Activated CD4-positive, alpha-beta T cell treated with anti-CD3 and anti-CD28 coated beads, Interleukin-2, amount 50 U/mL, for 4 hours (primary cell): ENCODE measurements around the gene NUDT2.
A peak's percentile ranks its signal among the peaks of the same experiment; 100 is the strongest.

Experiments
- DNase-seq, 2 experiments: peaks; one replicate each; pipeline ENCODE4 v3.0.0-alpha.2; 2020

The NUDT2 gene

DNA sequence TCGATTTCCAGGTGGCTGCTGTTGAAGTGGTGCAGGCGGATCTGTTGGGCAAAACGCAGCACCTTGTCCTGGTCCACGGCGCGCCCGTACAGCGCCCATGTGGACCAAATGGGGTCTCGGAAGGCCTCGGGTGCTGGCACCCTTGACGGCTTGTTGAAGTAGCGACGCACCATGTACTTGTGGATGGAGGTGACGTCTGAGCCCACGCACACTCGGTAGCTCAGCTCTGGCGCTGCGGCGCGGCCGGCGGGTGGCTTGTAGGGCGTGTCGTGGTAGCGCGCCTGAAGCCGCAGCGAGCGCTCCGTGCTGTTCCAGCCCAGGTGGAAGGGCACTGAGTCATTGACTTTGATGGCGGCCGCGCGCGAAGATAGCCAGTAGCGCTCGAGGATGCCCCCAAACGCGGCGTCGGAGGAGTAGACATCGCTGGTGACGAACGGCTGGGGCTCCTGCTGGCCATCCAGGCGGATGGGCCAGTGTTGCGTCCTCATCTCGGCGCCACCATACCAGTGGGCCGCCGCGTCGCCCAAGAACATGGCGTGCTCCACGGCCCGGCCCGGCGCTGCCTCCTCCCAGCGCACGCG lies 42.6 kb downstream of the NUDT2 start:
- no peak for DNase-seq

DNA sequence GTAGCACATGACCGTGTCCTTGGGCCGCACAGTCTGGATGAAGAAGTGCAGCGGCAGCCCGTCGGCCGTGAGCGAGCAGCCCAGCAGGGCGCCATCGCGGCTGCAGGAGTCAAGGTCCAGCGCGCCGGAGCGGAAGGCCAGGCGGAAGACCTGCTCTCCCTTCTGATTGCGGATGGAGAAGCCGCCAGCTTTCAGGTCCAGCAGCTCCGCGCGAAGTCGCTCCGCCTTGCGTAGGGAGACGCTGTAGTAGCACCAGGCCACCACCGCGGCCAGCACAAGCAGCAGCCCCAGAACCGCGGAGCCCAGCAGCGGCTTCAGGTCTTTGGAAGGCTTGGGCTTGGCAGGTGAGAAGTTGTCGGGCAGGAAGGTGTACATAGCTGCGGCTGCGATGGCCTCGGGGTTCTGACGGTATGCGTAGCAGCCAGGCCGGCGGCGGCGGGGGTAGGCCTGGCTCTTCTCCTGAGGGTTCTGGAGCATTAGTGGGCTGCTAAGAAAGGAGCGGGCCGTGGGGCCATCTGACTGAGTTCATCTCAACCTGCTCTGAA lies 43.2 kb downstream of the NUDT2 start:
- DNase-seq = no peak

DNA sequence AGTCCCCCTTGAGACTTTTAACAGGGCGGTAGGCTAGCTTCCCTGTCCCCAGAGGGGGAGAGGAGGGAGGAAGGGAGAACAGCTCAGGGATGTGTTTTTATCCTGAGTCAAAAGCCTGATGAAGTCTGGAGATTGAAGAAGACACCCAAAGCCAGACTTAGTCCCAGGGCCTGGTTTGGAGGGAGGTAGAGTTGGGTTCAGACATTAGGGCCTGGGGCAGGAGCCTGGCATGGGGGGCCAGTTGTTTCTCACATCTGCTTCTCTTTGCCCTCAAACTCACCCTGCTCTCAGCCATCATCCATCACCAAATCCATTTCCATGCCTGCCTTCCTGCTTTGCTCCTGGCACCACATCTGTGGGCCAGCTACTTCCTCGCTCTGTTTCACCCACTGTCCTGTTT lies 44.4 kb downstream of the NUDT2 start:
- no peak for DNase-seq

DNA sequence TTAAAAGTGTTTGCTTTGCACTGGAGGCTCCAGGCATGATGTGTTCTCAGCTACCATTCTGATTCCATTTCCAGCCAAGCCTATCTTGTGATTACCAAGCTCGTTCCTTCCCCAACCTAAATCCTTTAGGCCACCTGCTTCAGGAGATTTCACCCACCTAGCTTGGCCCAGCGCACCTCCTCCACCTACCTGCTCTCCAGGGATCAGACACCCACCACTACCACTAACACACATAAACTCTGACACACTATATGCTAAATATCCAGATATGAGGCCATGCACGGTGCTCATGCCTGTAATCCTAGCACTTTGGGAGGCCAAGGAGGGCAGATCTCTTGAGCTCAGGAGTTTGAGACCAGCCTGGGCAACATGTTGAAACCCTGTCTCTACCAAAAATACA lies 45.0 kb downstream of the NUDT2 start:
- no peak for DNase-seq

DNA sequence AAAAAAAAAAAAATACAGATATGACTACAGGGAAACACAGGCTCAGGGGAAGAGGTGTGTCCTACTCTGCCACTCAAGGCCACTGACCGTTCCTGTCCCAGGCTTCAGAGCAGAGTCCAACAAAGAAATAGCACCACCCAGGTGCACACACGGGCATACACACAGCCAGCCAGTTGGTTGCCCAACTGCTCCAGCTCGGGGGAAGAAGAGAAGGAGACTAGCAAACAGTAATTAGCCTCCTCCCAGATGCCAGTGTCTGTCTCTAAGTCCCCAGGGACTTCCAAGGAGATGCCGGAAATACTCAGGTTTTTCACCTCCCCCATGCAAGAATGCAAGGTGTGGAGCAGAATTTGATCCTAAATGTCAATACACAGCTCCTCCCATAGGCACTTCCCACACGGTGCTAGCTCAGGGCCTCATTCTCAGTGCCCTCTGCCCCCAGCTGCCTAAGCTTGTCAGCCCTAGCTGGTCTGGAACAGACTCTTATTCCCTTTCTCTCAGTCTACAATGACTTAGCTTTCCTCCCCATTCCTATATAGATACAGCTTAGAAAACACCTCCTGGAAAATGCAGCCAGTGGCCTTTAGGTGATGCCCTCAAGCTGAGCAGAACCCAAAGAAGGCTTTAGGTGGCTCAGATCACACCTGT lies 45.7 kb downstream of the NUDT2 start:
- DNase-seq = no peak

DNA sequence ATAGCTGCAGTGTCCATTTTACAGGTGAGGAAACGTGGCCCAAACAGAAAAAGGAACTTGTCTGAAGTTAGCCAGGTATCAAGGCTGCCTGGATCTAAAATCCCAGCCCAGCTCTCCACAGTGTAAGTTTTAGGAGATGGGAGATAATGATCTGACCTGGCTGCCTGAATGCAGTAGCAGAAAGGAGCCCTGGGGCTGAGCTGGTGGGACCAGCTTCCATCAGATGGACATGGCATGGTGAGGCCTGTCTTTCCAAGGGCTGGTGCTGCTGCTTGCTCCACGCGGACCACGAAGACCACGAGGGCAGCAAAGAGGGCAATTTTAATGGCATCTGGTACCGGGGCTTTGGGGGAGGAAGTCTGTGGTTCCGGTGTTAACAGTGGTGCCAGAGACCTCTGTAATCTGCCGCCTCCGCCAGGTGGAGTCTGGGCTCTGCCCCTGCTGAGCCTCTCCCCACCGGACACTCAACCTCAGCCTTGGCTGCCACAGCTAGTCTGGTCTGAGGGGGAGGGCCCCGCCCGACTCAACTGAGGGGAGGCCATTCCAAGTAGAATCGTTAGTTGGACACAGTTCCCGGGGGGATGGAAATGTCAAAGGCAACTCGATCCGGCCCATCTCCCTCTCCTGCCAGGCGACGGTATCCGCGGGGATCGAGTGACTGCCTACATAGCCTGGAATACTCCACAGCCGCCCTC lies 46.7 kb downstream of the NUDT2 start:
- peak; percentile 19 to 21 for DNase-seq

DNA sequence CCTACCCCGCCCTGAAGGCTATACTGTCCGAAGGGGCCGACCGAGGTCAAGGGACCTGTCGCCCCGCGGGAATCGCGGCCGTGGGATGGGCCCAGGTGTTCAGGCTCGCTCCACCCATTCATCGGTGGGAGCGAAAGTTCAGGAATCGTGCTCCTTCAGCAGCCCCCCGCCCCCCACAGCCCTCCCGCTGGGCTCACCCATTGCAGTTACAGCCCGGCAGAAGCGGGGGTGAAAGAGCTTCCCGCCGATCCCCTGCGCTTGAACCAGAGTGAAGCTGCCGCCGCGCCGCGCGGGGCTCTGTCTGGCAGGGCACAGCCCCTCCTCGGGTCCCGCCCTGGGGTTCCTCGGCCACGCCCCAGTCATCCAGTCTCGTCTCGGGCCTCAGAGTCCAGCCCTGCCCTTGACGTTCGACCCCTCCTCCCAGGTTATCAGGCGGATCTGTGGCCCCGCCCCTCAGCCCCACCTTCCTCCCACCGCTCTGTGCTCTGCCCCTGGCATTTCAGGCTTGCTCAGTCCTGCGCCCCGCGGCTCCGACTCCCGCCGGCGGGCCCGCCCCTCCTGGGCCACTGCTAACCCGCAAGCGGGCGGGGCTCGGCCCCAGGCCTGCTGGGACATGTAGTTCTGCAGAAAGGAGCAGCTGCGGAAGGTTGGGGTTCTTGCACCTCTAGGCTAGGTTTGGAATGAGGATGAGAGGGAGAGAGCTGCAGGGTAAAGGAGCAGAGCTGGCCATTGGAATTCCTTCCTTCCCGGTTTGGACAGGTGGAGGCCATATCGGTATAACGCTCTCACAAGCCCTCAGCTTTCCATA lies 47.4 kb downstream of the NUDT2 start, which contains the start of gene MYORG:
MYORG (minus strand) TSS at position 303 of the 808 bp plus-strand sequence. CDS start 3,955 bp downstream, outside the sequence.
- peak; percentile 96 for DNase-seq

DNA sequence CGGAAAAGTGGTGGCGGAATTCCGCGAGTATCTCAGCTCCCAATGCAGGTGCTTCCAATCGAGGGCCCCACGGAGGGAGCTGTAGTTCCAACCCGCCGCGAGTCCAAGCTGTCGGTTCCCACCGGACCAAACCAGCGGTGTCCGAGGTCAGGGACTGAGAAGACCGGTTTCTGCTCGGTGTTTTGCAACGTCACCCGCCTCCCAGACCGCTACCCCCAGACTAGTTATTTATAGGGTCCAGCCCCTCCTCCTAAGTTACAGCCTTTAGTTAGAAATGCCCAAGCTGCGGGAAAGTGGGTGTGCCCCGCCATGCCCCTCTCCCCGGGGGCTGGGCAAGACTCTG lies 48.0 kb downstream of the NUDT2 start:
- no peak for DNase-seq

DNA sequence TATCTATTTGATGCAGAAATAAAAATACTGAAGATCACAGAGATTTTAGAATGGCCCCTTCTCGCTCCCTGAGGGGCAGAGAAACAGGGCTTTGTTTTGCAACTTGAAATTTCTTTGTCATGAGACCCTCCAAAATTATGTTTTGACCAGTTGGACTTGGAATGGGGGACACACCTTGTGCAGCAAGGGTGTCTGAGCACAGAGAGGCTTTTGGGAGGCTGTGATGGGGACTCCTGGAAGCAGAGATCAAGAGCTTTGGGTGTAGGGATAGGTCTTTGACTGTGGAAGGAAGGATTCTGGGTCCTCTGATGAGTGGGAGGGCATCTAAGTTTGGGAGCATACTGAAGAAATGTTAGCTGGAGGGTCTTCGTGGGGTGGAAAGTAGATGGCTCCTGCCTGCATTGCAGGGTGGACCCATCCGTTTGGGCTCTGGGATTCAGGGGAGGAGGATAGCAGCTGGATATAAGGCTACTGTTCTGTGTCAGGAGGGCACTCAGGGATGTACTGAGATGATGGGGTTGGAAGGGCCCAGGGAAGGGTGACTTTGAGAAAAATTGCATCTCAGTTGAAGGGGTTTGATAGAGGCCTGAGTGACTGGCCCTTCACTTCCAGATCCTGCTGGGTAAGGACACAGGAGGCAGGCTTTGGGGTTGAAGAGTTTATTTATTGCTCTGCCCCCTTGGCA lies 49.1 kb downstream of the NUDT2 start:
- DNase-seq = no peak

DNA sequence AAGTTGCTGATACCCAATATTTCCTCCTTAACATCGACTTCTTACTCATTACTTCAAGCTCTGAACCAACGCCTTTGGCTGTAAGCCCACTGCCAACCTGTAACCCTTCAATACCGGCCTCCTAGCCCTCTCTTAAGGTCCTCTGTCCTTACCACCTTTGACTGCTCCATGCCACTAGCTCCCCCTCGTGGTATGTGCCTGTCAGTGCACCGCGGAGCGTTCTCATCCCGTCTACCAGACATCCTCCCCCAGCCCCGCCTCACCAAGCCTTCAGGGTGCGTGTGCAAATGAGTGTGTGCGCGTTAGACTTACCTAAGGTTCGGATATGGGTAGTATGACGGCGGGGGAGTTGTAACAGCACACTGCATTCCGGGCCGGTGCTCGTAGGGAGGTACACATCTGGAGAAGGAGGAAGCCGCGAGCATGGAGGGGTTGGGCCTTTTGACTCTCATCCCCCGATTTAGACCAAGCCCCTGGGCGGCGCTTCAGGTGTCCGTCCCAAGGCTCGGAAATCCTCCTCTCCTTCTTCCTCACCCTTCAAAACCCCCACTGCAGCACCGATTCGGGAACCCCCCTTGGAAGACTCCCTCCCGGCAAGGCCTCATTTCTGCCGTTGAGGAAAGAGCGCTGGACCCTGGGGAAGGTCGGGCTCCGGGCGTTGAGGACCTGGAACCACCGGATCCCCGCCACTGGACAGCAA lies 50.1 kb downstream of the NUDT2 start:
- DNase-seq = peak; percentile 89

DNA sequence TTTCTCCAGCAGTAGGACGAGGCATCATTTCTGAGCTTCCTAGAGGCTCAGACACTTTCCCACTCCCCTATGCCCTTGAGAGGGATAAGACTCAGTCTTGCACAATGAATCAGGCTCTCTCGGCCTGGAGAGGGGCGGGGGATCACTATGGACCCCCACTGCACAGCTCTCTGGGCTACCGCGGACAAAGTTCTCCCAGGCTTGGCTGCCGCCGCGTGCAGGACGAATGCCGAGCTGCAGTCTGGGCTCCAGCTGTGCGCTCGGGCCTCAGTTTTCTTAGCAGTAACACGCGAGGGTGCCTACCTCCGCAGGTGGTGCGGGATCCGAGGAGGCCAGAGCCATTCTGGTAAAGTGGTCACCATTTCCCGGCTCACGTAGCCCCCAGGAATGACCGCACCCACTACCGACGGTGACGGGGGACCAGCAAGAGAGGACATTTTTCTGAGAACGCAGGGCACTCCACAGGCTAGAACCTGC lies 50.7 kb downstream of the NUDT2 start:
- no peak for DNase-seq

DNA sequence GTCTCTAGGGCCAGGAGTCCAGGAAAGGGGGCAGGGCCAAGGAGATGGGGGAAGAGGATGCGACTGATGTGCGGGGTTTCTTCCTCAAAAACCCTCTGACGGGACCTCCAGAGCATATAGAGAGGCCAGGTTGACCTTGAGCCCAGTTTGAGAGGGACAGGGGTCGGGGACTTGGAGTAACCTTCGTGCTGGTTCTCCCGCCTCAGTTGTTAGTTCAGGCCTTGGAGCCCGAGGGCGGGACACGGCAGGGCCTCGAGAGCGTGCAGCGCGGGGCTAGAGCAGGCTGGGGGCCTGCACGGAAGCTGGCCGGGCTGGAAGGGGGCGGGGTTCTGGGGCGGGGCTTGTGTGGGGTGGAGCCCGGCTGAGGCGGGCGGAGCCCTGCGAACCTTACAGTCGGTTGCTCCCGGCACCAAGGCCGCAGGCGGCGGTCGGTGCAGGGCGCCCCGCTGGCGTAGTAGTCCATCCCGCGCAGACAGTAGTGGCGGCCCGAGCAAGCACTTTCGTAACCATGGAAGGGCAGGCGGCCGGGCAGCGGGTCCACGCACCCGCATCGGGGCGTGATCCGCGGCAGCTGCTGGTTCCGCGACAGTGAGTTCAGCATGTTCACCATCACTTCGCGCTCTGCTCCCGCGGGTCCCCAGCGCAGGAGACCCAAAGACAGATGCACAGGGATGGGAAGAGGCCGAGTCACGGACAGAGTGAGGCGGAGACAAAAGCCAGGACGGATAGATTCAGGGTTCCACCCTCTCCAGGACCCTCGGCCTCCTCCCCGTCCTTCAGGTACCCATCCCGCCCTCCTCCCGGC lies 51.3 kb downstream of the NUDT2 start:
- peak; percentile 68 to 73 for DNase-seq

DNA sequence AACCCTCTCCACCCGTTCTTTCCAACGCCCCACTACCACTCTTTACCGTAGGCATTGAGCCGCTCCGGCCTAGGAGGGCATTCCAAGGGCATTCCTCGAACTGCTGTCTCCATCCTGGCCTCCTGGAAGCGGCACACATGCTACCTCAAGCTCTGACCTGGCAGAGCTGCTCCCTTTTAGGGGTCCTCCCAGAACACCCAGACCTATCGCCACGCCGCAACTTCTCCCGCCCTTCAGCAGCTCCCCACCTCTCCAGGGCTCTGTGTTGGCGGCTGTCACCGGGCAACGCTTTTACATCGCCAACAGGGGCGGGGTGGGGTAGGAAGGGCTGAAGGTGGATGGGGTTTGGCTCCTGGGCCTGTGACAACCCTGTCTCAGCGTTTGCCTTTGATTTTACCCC lies 52.0 kb downstream of the NUDT2 start:
- DNase-seq = no peak

DNA sequence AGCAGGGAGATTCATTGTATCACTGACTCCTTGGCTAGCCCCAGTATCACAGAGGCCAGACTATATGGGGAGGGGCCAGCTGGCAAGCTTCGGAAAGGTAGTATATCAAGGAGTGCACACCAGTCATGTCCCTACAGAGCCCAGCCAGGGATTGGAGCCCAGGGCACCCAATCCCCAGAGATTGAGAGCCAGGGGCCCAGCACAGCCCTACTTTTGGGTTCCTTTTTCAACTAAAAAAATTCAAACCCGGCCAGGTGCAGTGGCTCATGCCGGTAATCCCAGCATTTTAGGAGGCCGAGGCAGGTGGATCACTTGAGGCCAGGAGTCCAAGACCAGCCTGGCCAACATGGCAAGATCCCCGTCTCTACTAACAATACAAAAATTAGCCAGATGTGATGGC lies 52.7 kb downstream of the NUDT2 start:
- no peak for DNase-seq

DNA sequence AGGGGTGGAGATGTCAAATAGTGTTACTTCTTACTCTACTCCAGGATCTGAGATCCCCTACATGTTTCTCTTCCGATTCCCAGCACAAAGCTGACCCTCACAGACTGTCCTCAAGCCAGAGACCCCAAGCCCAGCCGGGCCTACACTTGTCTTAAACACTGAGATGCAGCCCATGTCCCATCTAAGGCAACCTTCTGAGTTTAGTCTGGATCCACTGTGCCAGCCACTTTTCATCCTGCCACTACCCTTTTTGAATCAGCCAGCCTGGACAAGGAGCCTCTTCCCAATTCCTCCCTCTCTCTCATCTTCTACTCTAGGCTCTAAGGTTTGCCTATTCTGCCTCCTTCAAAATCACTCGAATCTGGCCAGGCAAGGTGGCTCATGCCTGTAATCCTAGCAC lies 53.5 kb downstream of the NUDT2 start:
- no peak for DNase-seq

DNA sequence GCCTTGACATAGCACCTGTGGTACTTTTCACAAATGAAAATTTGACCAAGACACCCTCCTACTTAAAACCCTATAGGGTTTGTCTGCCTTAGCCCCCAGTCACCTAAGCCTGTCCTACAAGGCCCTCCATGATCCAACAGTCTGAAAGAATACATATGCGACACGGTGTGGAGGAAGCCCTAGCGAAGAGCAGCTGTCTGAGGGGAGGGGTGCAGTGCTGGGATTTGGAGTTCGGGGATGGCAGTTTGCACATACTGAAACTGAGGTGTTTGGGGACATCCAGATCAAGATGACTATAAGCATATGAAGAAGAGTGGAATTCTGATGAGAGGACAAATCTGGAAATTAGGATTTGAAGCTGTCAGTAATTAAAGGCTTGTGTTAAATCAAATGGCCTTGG lies 54.5 kb downstream of the NUDT2 start:
- DNase-seq = no peak

DNA sequence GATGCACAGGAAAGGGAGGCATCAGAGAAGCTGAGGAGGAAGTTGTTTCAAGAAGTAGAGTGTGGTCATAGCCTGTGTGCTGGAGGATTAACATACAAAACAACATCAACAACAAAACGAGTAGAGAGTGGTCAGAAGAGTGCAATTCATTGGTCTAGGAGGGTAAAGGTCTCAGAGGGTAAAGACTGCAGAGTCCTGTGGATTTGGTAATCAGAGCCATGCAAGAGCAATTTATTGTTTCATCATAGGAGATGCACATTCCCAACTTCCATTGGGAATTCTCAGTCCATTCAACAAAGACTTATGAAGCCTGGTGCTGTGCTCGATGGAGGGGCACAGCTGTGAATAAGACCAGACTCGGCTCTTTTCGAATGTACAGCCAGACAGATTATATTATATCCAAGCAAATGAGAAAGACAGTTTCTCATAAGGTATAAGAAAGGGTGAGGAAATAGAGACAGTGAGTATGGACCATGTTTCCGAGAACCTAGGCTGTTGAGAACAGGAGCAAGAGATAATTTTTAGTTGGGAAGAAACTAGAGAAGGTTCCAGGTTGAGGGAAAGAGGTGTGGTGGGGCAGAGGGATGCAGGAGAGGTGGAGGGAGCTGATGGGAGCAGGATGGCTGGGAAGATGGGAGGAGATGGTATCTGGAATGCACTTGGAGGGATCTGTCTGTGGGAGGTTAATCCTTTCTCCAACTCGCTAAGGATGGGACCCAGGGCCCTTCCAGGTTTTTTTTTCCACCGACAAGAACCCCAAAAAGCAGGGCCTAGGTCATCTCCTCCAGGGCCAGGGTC lies 55.2 kb downstream of the NUDT2 start:
- no peak for DNase-seq

DNA sequence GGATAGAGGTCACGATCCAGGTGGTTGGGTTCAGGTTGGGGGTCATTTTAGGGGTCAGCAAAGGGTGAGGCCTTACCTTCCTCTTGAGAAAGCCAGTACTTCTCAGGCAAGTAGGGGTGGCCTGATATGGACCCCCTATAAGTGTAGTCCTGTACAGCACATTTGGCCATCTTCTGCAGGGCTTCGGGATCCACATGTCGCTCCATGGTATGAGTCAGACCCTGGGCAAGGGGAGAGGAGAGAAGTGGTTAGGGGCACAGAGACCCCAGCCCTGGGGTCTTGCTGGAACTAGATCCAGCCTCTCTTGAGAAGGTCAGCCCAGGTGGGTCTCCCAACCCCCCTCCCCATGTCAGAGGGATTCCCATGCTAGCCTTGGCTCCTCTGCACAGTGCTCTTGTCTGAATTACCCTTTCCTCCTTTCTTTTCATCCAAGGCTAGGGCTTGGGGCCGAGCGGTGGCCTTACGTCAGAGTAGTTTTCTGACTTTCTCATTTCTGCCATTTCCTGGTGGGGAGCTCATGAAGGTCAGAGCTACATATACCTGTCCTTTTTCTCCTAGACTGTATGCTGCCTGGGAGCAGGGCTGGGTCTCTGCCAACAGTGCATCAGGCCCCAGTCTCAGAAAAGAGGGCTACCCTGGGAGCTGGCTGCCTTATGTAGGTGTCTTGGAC lies 56.3 kb downstream of the NUDT2 start:
- no peak for DNase-seq

DNA sequence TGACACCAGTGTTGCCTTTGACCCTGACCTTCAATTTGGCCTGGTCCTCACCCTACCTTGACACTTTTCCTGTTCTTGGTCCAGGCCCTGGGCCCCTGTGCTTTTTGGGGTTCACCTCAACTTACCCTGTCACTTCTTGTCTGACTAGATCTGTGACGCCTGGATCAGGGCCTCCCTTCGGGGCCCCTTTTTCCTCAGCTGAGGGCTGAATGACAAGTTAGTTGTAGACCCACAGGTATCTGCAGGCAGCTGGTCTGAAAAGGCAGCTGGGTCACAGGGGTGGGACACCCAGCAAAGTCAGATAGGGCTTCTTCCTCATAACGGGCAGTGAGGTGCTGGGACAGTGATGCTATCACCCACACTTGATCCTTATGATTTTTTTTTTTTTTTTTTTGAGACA lies 57.3 kb downstream of the NUDT2 start:
- no peak for DNase-seq

DNA sequence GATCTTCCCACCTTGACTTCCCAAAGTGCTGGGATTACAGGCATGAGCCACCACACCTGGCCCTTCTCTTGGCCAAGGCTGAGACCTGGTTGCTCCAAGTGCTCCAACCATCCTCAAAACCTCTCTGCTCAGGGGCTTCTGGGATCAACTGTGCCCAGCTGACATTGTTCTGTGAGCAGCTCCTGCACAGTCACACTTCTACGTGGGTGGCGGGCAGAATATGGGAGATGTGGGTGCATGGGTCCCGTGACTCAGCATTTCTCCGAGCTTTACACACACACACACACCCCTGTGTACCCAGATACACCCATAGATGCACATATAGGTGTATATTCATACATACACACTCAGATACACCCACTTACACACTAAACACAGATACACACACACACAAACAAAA lies 57.9 kb downstream of the NUDT2 start:
- DNase-seq = no peak
